ENCODE measurements around the gene DLX3.

- TF ChIP-seq EZH2 (IDR thresholded peaks at IDR 0.05; ENCODE audit: low read length, missing control alignments), result no peak
- no peak for TF ChIP-seq CTCF (conservative IDR thresholded peaks at IDR 0.05 in 1 of 2, IDR thresholded peaks at IDR 0.05 in 1 of 2; ENCODE audit: low read depth in 1 of 2, low read length in 2 of 2)
These were observed 4.1 kb downstream of the DLX3 start for GRCh38 chr17:49990921-49991320.

Data from fibroblast of lung (primary cell).